ENCODE data around the gene ANKS1B. TPM values are rescaled to one million over a fixed set of nuclear protein-coding genes. Genes with fewer than 3 reads are reported as not detected.

Gene ANKS1B
- total and polyA plus RNA-seq, 10 of the 15 experiments (the other 5 are each of a cell fraction or from before 2014, with no cell fraction given): 0.16 to 1.3 (median 0.82) TPM; not detected in 7

DNA sequence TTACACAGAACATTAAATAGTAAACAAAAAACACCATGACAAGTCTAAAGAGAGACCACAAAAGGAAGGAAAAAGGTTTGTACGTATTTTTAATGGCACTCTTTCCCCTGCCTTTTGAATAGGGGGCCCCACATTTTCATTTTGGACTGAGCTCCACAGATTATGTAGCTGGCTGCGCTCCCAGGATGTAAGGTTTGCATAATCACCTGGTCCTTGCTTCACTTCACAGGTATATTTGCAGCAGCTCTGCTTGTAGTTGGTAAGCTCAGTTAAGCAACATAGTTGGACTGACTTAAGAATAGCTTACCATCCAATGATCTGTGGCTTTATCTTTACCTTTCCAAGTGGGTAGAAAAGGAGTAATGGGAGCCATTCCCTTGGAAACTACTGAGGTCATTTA, 885.0 kb downstream of the ANKS1B start:
- FAIRE-seq: no peak
- SMC1A ChIA-PET (ENCODE audit: uncharacterized antibody, unreplicated experiment): interaction anchor here (1.0 kb wide), 1 partner anchor 9 kb away, joined by 3 read pairs; no protein-coding TSS in a partner anchor

More for the DNA sequence above, 885.0 kb downstream of the ANKS1B start:
- intact Hi-C loops (cut with micrococcal nuclease; ENCODE audit: unreplicated experiment): no loop called here
- POLR2A ChIA-PET: no interaction called here
- Histone ChIP-seq H2AFZ (ENCODE audit: control insufficient read depth, low read depth, low read length) (no peak overlapping the region), H3K27ac (ENCODE audit: control insufficient read depth, insufficient read depth) (no peak overlapping the region), H3K36me3 (ENCODE audit: control insufficient read depth in 2 of 2, insufficient read depth in 2 of 2, low read length in 1 of 2) (no peaks in the 10 kb centered on the region), H3K79me2 (ENCODE audit: control insufficient read depth, insufficient read depth, low read length) (no peaks in the 10 kb centered on the region), H3K9ac (ENCODE audit: control insufficient read depth, insufficient read depth, low read length) (no peak overlapping the region), H4K20me1 (ENCODE audit: control insufficient read depth, insufficient read depth) (no peaks in the 10 kb centered on the region), H3K27me3 (replicated peaks in 1 of 2; ENCODE audit: control insufficient read depth in 2 of 2, insufficient read depth in 2 of 2, low read length in 1 of 2) (no peaks in the 10 kb centered on the region), H3K4me1 (ENCODE audit: control insufficient read depth, insufficient read depth, low read length) (no peaks in the 10 kb centered on the region), H3K9me3 (replicated peaks; ENCODE audit: control insufficient read depth, insufficient read depth, low read length) (no peaks in the 10 kb centered on the region), H3K4me3 (no peak overlapping the region), H3K4me2 (ENCODE audit: control insufficient read depth, insufficient read depth) (no peak overlapping the region)
- CTCF ChIA-PET: no interaction called here
- ATAC-seq (no peak), DNase-seq (ENCODE audit: low read depth, low spot score) (no peak)
- in situ Hi-C loops (cut with MboI): no loop called here
- RAD21 ChIA-PET (ENCODE audit: unreplicated experiment): no interaction called here
- no peak for TF ChIP-seq PAX5 (IDR thresholded peaks at IDR 0.05; ENCODE audit: borderline replicate concordance, low read depth, low read length)
- TF ChIP-seq ZNF687 (IDR thresholded peaks at IDR 0.05): no peak
- no peak for TF ChIP-seq BRCA1 (IDR thresholded peaks at IDR 0.05; ENCODE audit: low read depth, low read length)
- 2% methylated on average over 2 of the region's 2 CpGs for WGBS (ENCODE audit: insufficient coverage, insufficient replicate concordance, low lambda C conversion rate, missing lambda C conversion rate)
- no TSS peak for BruUV-seq (replicated peaks)
